Right lung (tissue), 5 donors: ENCODE measurements around the gene NUBP2. TPM values are rescaled to one million over a fixed set of nuclear protein-coding genes. Genes with fewer than 3 reads are reported as not detected.

Experiments used
- DNase-seq, 2 donors: peaks; one replicate each; pipeline ENCODE4 v3.0.0-alpha.2; 2013
- polyA plus RNA-seq, 5 donors: library from polyadenylated mRNA; unstranded; fragments of 120-200 nt; gene quantifications; one replicate each; pipeline versions ENCODE4 v1.2.1 to v1.2.3, GENCODE V29; 2013; ENCODE audit warnings: inconsistent platforms in 1 of 5, low replicate concordance in 1 of 5; ENCODE audit not compliant: insufficient read length in 5 of 5, insufficient read depth in 1 of 5

Gene NUBP2
- polyA plus RNA-seq, 5 donors, result 26.4 to 71.8 (median 40.8) TPM

DNA sequence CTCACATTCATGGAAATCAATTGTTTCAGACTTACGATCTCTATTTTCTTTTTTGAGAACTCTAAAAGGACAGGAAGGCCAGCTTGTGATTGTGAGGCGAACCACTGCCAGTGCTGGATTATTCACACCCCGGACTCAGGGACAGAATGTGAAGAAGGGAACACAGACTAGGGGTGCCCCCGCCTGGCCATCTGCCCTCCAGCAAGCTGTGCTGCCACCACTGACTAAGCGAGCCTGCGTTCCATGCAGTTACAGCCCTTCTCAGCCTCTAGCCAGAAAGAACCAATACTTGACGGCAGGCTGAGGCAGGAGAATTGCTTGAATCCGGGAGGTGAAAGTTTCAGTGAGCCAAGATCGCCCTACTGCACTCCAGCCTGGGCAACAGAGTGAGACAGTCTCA is 41.1 kb downstream of the NUBP2 start:
- DNase-seq, result peak in 1 of 2 donors; percentile 20

DNA sequence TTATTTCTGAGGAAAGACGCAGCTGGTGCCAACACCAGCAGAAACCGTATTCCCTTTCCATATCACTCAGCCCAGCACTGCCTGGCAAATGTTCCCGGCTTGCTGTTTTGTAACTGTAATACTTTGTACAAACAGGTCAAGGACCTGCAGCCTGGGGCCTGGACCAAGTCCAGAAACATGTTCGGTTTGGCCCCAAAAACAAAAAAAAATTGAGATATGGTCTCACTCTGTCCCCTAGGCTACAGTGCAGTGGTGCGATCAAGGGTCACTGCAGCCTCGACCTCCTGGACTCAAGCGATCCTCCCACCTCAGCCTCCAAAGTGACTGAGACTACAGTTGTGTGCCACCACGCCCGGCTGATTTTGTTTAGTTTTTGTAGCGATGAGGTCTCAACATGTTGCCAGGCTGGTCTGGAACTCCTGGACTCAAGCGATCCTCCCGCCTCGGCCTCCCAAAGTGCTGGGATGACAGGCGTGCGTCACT is 42.7 kb downstream of the NUBP2 start:
- DNase-seq, result no peak

DNA sequence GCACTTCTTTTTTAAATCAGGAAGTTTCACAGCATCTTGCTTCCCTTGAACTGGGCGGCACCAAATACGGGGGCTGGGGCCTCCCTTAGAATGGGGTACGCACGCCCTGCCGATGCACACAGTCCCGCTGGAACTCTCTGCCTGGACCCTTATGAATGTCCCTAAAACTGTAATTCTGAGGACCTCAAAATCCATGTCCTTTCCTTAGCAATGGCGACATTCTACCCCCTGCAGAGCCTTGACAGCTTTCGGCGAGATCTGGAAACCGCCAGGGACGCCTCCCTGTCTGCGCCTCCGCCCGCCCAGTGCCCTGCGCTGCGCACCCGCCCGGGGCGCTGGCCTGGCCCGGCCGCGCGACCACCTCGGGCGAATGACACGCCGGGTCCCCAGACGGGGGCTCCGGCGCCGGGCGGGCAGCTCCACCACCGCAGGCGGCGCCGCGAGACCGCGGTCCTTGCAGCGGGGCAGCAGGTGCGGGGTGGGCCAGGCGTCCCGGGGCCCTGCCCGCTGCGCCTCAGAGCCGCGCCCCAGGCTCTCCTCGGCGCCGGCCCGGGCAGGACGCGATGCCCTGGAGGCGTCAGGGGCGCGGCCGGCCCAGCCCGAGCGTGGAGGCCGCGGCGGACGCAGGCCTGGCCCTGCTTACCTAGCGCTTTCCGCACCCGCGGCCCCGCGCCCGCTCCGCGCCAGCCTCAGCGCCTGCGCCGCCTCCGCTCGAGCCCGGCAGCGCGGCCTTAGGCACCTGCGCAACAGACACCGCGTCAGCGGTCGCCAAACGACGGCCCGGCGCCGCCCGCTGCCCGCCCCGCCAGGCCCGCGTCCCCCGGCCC is 43.3 kb downstream of the NUBP2 start:
- DNase-seq, result peak; percentile 17 to 26

DNA sequence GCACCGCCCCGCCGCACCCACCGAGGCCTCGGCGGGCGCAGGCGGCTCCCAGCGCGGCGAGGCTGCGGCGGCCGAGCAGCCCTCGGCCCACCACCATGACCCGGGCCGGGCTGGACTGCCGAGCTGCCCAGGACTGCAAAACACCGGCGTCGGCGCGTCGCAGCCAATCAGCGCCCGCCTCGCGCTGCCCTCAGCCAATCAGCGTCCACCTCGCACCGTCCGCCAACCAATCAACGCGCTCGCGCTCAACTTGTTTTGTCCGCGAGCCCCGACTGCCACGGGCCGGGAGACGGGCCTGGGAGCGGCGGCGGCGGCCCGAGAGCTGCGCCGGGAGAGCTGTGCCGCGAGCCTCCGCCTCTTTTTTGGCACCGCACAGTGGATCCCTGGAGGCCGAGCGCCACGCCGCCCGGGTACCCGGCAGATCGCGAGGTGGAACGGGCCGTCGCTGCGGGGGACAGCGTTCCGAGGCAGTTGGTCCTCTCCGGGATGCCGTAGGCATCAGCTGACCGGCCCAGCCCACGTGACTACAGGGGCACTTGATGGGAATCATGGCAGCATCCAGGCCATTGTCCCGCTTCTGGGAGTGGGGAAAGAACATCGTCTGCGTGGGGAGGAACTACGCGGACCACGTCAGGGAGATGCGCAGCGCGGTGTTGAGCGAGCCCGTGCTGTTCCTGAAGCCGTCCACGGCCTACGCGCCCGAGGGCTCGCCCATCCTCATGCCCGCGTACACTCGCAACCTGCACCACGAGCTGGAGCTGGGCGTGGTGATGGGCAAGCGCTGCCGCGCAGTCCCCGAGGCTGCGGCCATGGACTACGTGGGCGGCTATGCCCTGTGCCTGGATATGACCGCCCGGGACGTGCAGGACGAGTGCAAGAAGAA is 44.2 kb downstream of the NUBP2 start, which contains the start of the genes FAHD1 and HAGH:
FAHD1 (plus strand) TSS at position 516 of the 883 bp plus-strand sequence; CDS start at position 549, 33 bp downstream.
HAGH (minus strand) TSS at position 135 of the 883 bp plus-strand sequence; CDS start at position 97, 38 bp downstream.
- peak; percentile 96 to 97 for DNase-seq

DNA sequence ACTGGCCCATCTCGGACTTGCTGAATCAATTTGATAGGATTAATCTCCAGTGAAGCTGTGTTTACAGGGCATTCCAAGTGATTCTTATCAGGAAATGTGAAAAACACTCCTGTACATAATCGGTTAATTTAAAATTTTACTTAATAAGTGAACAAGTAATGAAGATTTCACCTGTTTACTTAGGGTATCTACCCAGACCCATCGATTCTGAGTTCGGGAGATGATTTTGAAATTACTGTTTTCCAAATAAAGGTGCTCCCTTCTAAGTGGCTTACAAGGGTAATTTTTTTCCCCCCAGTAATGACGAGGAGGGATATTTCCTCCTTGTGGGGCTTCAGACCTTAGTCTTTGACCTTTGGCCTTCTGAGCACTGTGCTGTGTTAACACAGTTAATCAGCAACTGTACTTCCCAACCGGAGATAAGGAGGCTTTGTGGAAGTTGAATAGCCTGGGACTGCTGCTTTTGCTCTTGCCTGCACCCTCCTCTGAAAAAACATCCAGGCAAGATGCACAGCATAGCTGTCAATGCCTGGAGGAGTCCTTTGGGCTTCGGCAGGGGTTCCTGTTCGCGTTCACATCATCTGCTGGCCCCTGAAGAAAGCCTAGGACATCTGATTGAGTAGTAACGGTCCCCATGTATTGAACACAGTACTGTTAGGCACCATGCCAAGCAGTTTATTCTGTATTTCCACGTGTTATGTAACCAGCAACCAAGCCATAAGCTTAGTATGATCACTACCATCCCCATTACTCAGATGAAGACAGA is 46.1 kb downstream of the NUBP2 start:
- no peak for DNase-seq

DNA sequence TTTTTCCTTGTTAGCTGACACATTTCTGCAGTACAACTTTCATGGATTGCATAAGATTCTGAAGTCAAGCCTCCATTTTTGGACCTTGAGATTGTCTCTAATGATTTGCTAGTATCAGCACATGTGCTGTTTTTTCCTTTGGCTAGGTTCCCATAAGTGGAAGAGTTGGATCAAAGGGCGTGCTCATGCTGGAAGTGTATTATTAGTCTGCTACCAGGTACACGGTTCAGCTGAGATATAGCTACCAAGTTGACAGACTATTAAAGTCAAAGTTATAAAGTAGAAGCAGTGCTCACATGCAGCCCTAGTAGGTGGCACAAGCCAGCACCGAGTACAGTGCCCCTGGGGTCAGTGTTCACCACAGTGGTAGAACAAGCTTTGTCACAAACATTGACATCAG is 47.5 kb downstream of the NUBP2 start:
- DNase-seq, result no peak

DNA sequence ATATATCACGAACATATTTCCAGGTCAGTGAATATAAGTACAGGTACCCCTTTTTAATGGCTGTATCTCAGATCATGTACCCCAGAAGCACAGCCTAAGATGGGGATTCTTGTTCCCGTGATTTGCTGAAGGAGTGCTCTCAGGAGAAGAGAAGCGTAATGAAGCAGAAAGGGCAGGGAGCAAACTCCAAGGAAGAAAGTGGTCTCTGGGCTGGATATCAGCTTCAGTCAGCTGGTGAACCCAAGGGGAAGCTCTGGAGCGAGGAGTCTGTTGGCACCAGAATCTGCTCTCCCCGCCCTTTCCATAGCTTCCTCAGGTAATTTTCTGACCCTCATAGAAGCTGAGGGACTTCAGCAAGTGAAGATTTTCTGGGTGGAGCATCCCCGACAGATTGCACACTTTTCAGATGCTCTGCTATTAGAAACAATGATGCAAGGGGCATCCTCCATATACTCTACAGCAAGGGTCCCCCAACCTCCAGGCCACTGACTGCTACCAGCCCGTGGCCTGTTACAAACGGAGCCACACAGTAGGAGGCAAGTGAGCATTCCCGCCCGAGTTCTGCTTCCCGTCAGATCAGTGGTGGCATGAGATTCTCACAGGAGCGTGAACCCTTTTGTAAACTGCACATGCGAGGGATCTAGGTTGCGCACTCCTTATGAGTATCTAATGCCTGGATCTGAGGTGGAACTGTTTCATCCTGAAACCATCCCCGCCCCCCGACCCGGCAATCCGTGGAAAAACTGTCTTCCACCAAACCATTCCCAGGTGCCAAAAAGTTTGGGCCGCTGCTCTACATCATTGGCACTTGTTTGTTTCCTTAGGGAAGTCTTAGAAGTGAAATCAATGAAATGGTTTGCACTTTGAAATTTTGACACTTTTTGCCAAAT is 48.7 kb downstream of the NUBP2 start:
- no peak for DNase-seq

DNA sequence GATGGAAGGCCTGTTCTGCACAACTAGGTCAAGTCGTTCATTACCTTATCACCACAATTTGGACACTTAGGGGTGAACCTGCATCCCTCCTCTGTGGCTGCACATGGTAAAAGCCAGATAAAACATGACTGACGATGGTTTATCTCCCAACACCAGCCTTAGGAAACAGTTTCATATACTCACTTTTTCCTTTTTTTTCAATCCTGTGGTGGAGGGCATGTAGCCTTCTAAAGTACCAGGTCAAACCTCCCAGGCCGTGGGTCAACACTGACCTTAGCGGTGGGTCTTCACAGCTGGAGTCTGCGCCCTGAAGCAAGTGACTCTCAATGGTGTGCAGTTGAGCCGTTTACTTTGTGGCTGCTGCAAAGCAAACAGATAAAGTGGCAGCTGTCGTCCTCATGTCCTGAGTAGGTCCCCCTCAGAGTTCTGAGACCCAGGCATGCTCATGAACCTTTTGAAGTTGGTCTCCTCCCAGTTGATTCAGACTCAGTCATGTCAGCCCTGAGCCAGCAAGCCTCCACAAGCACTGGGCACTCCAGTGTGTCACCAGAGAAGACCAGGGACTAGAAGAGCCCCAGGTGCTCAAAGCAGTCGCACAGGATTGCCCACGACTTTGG is 50.2 kb downstream of the NUBP2 start:
- DNase-seq, result no peak

DNA sequence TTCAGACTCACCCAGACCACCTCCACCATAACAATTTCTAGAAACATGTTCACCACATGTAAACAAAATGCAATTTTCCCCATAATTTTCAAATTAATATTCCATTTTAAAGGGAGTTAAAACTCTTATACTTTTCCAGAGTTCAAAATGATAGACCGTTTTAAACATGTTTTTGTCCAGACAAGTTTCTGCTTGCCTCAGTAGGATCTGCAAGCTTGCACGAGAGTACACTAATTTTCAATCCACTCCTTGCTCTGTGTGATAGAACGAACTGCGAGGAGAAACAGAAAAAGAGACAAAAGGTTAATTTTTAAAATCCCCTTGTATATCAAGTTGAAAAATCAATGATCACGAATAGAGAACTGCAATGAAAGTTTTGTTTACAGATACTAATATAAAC is 51.3 kb downstream of the NUBP2 start:
- DNase-seq, result no peak

Other genes starting within 250 kb of the NUBP2 start
- gene TMEM204, start 249.3 kb upstream of the NUBP2 start, polyA plus RNA-seq, result 10 to 100 TPM; 15.3 to 25.1 (median 17.9) TPM
- gene IFT140, start 170.9 kb upstream of the NUBP2 start, polyA plus RNA-seq, result 10 to 100 TPM; 26.8 to 36.6 (median 28.8) TPM
- gene CRAMP1, start 170.6 kb upstream of the NUBP2 start, polyA plus RNA-seq, result 10 to 100 TPM; 19.7 to 27.7 (median 24.5) TPM
- 10 to 100 TPM; 64.2 to 77.3 (median 73.7) TPM for gene JPT2, start 104.7 kb upstream of the NUBP2 start, polyA plus RNA-seq
- gene MAPK8IP3, start 76.8 kb upstream of the NUBP2 start, polyA plus RNA-seq, result 10 to 100 TPM; 45.3 to 74.0 (median 61.9) TPM
- 10 to 100 TPM; 16.6 to 56.6 (median 30.3) TPM for gene NME3, start 11.4 kb upstream of the NUBP2 start, polyA plus RNA-seq
- 10 to 100 TPM in 1 of 5 donors, 1 to 10 TPM in 4; 6.7 to 10.5 (median 7.8) TPM for gene EME2, start 10.2 kb upstream of the NUBP2 start, polyA plus RNA-seq
- gene MRPS34, start 9.8 kb upstream of the NUBP2 start, polyA plus RNA-seq, result 10 to 100 TPM; 51.5 to 82.1 (median 57.4) TPM
- gene SPSB3, start 389 bp upstream of the NUBP2 start, polyA plus RNA-seq, result 10 to 100 TPM; 24.0 to 47.3 (median 35.9) TPM
- 1 to 10 TPM; 1.1 to 4.2 (median 2.4) TPM for gene IGFALS, start 10.7 kb downstream of the NUBP2 start, polyA plus RNA-seq
- 10 to 100 TPM; 20.1 to 32.2 (median 26.6) TPM for gene HAGH, start 43.9 kb downstream of the NUBP2 start, polyA plus RNA-seq
- gene FAHD1, start 44.2 kb downstream of the NUBP2 start, polyA plus RNA-seq, result 10 to 100 TPM; 16.2 to 25.2 (median 16.9) TPM
- gene MEIOB, start 89.2 kb downstream of the NUBP2 start, polyA plus RNA-seq, result under 1 TPM; 0.23 to 0.86 (median 0.51) TPM
- under 1 TPM; 0.09 to 0.40 (median 0.18) TPM for gene HS3ST6, start 135.5 kb downstream of the NUBP2 start, polyA plus RNA-seq
- 10 to 100 TPM; 11.8 to 22.8 (median 14.9) TPM for gene MSRB1, start 160.2 kb downstream of the NUBP2 start, polyA plus RNA-seq
- gene RPL3L, start 171.7 kb downstream of the NUBP2 start, polyA plus RNA-seq, result 1 to 10 TPM in 1 of 5 donors, under 1 TPM in 4; 0.05 to 2.0 (median 0.18) TPM
- gene NDUFB10, start 176.6 kb downstream of the NUBP2 start, polyA plus RNA-seq, result 100 to 1,000 TPM in 1 of 5 donors, 10 to 100 TPM in 4; 78.0 to 123 (median 87.7) TPM
- gene RPS2, start 181.9 kb downstream of the NUBP2 start, polyA plus RNA-seq, result 1,000 to 10,000 TPM; 2,201 to 2,837 (median 2,396) TPM
- gene RNF151, start 183.9 kb downstream of the NUBP2 start, polyA plus RNA-seq, result under 1 TPM in 1 of 5 donors, not detected in 4; 0.13 TPM
- 10 to 100 TPM; 22.8 to 42.3 (median 28.9) TPM for gene TBL3, start 189.1 kb downstream of the NUBP2 start, polyA plus RNA-seq
- gene NOXO1, start 198.5 kb downstream of the NUBP2 start, polyA plus RNA-seq, result under 1 TPM in 4 of 5 donors, not detected in 1; 0.18 to 0.57 (median 0.39) TPM
- gene GFER, start 201.2 kb downstream of the NUBP2 start, polyA plus RNA-seq, result 10 to 100 TPM; 17.0 to 28.1 (median 21.1) TPM
- gene SYNGR3, start 207.0 kb downstream of the NUBP2 start, polyA plus RNA-seq, result under 1 TPM; 0.46 to 0.80 (median 0.65) TPM
- gene ZNF598, start 226.9 kb downstream of the NUBP2 start, polyA plus RNA-seq, result 10 to 100 TPM; 11.9 to 32.1 (median 19.9) TPM
- gene NPW, start 236.8 kb downstream of the NUBP2 start, polyA plus RNA-seq, result 1 to 10 TPM; 1.1 to 7.9 (median 2.3) TPM
- gene NHERF2, start 243.9 kb downstream of the NUBP2 start, polyA plus RNA-seq, result 100 to 1,000 TPM in 2 of 5 donors, 10 to 100 TPM in 3; 63.1 to 196 (median 91.8) TPM